Pancreas (tissue), 10 donors: Measurements from ENCODE around the gene CHSY1. TPM values are rescaled to one million over a fixed set of nuclear protein-coding genes. Genes with fewer than 3 reads are reported as not detected.

Source experiments
- ATAC-seq, 4 donors: fragments of 200-7000 bp; cut with Tn5 transposase; one replicate each; pipeline versions ENCODE4 v1.8.0 to v1.9.1; 2020; ENCODE audit warnings: mild to moderate bottlenecking in 4 of 4, moderate library complexity in 4 of 4
- DNase-seq, 6 donors: peaks; one replicate each; pipeline ENCODE4 v3.0.0-alpha.2; 2020
- FAIRE-seq: peaks from 2 replicates; lab custom pipeline; 2012; peaks lifted over from hg19 to GRCh38; lab: Jason Lieb, UNC
- H3K27ac ChIP-seq, 4 donors: fragments of 200-600 bp; sonication (generic); 1 replicate in 3 of 4; 2 replicates in 1 of 4; pipeline versions ENCODE4 v1.5.0 to v1.8.0; 2020
- H3K27me3 ChIP-seq, 4 donors: fragments of 200-600 bp; one replicate each; pipeline ENCODE4 v1.8.0; 2021
- H3K36me3 ChIP-seq, 3 donors: fragments of 200-600 bp; sonication (generic) in 1 of 3; one replicate each; pipeline versions ENCODE4 v1.5.0 to v1.8.0; 2020 to 2021
- H3K4me1 ChIP-seq, 3 donors: fragments of 200-600 bp; one replicate each; pipeline ENCODE4 v1.8.0; 2021
- H3K4me3 ChIP-seq, 4 donors: fragments of 200-600 bp; sonication (generic) in 2 of 4; one replicate each; pipeline versions ENCODE4 v1.5.0 to v1.8.0; 2020 to 2021
- H3K9me3 ChIP-seq, 4 donors: fragments of 200-600 bp; one replicate each; pipeline ENCODE4 v1.8.0; 2021
- WGBS, 2 donors: extraction: QIAGEN DNeasy Blood & Tissue Kit; methylation state at CpG; one replicate each; pipeline ENCODE4 v1.1.7; 2013; 5-methylcytosine and 5-hydroxymethylcytosine counted together
- intact Hi-C, 3 donors: fragments of 100-400 bp; cut with DNase I; formaldehyde crosslinking; loops; one replicate each; pipeline versions ENCODE4 v1.11.1 to v1.14.2; 2022
- polyA plus RNA-seq, 2 donors: library from polyadenylated mRNA; stranded (reverse); fragments of 200-250 nt; gene quantifications; one replicate each; pipeline ENCODE4 v1.2.3, GENCODE V29; 2013
- total RNA-seq, 6 donors: library from RNA; stranded (reverse); fragmentation: NEBNext Ultra II Directional in 4 of 6; extraction: Animal tissue kit (Norgen Biotek cat#: 25700) in 4 of 6; gene quantifications; one replicate each; pipeline versions ENCODE4 v1.2.1 to v1.2.4, GENCODE V29; 2021 to 2023
- TF ChIP-seq, protein P1 (sequence below), 4 donors: fragments of 200-600 bp; sonication (generic) in 3 of 4; IDR thresholded peaks; one replicate each; pipeline versions ENCODE4 v1.5.0 to v1.8.0; 2021; ENCODE audit warnings: antibody characterized with exemption in 4 of 4
- donor health status: healthy with polysubstance abuse.
- donor health status: DM: no; HTN: no; CAD: no; lungs with moderate emphysema.
- donor health status: DM: no; HTN: no; CAD: no.
- donor health status: control.
- donor health status: control.
- donor health status: Bipolar disorder and iron deficiency.
- donor health status: DM: yes; HTN: yes; CAD: no.
- donor health status: DM: no; HTN: no; CAD: no.
- donor health status: DM: no; HTN: no; CAD: no.
- donor health status: DM: yes; HTN: yes; CAD: no.

The CHSY1 gene
- total and polyA plus RNA-seq, 8 donors = 3.4 to 11.2 (median 5.5) TPM

DNA sequence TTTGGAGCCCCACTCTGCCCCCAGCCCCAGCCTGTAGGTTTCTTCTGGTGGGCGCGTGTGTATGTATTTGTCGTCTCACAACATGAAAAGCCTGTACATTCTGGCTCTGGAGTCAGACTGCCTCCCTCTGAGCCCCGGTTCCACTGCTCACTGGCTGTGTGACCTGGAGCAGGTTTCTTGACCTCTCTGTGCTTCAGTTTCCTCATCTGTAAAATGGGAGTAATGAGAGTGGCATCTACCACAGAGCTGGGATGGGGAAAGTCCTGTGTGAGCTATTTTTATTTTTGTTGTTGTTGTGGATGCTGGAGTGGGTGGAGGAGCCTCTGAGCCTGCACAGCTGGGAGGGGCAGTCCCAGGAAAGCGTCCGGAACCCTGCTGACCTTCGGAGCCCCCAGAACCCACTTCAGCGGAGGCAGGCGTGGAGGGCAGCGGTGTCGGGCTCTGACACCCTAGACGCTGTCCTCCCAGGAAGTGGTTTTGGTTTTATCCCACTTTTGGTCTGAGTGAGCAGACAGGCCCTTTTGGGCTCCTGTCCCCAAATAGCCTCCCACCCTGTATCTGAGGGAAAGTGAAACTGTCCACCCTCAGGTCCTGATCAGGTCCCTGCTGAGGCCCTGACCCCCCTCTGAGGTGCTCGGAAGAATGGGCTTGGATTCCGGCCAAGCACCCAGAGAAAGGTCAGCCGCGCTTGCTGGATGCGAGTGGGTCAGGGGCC is 103.5 kb downstream of the CHSY1 start:
- ATAC-seq = no peak
- DNase-seq = no peak
- WGBS, 2 donors = 84 to 86% methylated on average over 17 of the region's 17 CpGs

DNA sequence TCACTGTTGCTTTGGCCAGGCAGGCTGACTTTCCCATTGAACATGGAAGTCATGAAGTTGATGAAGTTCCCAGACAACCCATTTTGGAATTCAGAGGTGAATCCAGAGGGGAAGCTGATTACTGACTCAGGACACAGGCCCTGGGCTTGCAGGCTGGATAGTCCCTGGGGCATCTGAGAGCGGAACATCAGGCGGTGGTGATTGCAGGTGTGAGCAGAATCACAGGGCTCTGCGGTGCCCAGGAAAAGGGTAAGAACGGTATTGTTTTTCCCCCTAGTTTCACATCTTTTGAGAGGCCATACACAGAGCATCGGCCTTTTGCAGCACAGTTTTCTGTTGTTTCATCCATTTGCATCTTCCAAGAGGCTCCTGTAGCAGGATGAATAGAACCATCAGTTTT is 104.7 kb downstream of the CHSY1 start:
- DNase-seq = no peak
- Histone ChIP-seq H3K9me3 (no peaks in the 10 kb centered on the region), H3K27ac (no peak overlapping the region), H3K36me3 (no peaks in the 10 kb centered on the region), H3K27me3 (no peaks in the 10 kb centered on the region), H3K4me3 (no peak overlapping the region), H3K4me1 (no peaks in the 10 kb centered on the region)
- 76 to 77% methylated on average over 5 of the region's 5 CpGs for WGBS, 2 donors
- intact Hi-C loops = no loop called here
- no peak for FAIRE-seq
- no peak for ATAC-seq
- TF ChIP-seq, protein P1, sequence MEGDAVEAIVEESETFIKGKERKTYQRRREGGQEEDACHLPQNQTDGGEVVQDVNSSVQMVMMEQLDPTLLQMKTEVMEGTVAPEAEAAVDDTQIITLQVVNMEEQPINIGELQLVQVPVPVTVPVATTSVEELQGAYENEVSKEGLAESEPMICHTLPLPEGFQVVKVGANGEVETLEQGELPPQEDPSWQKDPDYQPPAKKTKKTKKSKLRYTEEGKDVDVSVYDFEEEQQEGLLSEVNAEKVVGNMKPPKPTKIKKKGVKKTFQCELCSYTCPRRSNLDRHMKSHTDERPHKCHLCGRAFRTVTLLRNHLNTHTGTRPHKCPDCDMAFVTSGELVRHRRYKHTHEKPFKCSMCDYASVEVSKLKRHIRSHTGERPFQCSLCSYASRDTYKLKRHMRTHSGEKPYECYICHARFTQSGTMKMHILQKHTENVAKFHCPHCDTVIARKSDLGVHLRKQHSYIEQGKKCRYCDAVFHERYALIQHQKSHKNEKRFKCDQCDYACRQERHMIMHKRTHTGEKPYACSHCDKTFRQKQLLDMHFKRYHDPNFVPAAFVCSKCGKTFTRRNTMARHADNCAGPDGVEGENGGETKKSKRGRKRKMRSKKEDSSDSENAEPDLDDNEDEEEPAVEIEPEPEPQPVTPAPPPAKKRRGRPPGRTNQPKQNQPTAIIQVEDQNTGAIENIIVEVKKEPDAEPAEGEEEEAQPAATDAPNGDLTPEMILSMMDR (IDR thresholded peaks at IDR 0.05) = no peak

More for the DNA sequence above, 103.5 kb downstream of the CHSY1 start:
- intact Hi-C loops = no loop called here
- Histone ChIP-seq H3K27ac (no peak overlapping the region), H3K4me3 (no peak overlapping the region), H3K36me3 (no peaks in the 10 kb centered on the region), H3K9me3 (no peaks in the 10 kb centered on the region), H3K27me3 (no peaks in the 10 kb centered on the region), H3K4me1 (no peaks in the 10 kb centered on the region)
- no peak for FAIRE-seq
- TF ChIP-seq, protein P1 (IDR thresholded peaks at IDR 0.05) = no peak

DNA sequence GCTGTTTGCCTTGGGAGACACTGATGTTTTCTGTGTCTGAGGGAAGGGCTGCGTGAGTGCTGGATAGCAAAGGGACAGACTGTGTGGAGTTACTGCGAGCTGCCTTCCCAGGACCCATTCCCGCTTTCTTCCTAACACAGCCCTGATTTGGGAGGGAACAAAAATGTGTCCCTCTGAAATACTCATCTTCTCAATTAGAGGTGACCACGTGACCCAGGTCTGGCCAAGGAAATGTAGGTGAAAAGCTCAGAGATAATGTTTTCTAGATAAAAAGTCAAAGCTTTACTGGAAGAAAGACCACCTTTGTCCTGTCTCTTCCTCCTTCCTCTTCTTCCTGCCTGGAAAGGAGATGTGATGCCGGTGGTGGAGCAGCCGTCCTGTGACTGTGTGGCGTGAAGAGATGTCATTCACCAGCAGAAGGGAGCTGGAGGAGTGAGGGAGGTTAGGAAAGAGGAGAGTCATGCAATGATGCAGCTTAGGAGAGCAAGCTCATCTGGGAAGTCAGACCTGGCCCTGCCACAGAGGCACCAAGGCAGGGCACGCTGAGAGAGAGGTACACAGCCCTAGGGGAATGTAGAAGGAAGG is 105.6 kb downstream of the CHSY1 start:
- no peaks in the 10 kb centered on the region for H3K27me3 ChIP-seq
- ATAC-seq = no peak
- no peaks in the 10 kb centered on the region for H3K4me1 ChIP-seq
- H3K9me3 ChIP-seq = no peaks in the 10 kb centered on the region
- 90 to 97% methylated on average over 8 of the region's 8 CpGs for WGBS, 2 donors
- H3K36me3 ChIP-seq = no peaks in the 10 kb centered on the region
- no peak for FAIRE-seq
- intact Hi-C loops = no loop called here
- TF ChIP-seq, protein P1 (IDR thresholded peaks at IDR 0.05) = no peak
- no peak for DNase-seq
- H3K27ac ChIP-seq = no peak overlapping the region
- H3K4me3 ChIP-seq = no peak overlapping the region

DNA sequence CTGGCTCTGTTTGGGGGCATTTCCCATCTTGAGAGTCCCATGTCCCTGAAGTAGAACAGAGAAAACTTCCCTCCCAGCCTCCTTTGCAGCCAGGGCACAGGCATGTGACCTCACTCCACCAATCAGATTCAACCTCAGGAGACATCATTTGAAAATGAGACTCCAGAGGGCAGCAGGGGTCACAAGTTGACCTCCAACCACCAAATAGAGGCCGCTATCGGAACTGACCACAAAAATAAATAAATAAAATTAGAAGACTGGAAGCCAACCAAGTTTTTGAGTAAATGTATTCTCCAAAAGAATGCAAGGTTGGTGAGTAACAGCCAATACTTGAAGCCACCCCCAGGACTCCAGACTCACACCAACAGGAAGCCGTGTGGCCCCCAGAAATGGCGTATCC is 106.5 kb downstream of the CHSY1 start:
- ATAC-seq (no peak), DNase-seq (no peak), FAIRE-seq (no peak)
- Histone ChIP-seq H3K36me3 (no peaks in the 10 kb centered on the region), H3K9me3 (no peaks in the 10 kb centered on the region), H3K4me3 (no peak overlapping the region), H3K27ac (no peak overlapping the region), H3K4me1 (no peaks in the 10 kb centered on the region), H3K27me3 (no peaks in the 10 kb centered on the region)
- intact Hi-C loops = no loop called here
- WGBS, 2 donors = 82 to 91% methylated on average over 4 of the region's 4 CpGs
- TF ChIP-seq, protein P1 (IDR thresholded peaks at IDR 0.05) = no peak

DNA sequence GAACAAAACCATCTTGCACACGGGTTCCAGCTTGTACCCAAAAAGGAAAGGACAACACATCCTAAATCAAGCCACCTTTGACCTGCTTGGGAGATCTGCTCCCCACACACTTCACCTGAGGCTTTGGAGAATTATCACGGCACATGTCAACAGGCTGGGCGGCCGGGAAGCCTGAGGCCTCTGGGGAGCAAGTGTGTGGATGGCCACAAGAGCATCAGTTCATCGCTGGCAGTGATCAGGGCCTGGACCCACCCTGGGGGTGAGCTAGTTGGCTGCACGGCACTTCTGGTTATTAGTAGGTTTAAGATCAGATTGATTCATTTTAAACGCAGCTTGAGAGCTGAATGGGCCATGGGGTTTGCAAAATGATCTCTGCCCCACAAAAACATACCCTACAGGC is 108.5 kb downstream of the CHSY1 start:
- ATAC-seq (no peak), DNase-seq (no peak), FAIRE-seq (no peak)
- H3K4me3 ChIP-seq = no peak overlapping the region
- no peaks in the 10 kb centered on the region for H3K4me1 ChIP-seq
- TF ChIP-seq, protein P1 (IDR thresholded peaks at IDR 0.05) = no peak
- WGBS, 2 donors = 79 to 90% methylated on average over 7 of the region's 7 CpGs
- no peaks in the 10 kb centered on the region for H3K27me3 ChIP-seq
- H3K36me3 ChIP-seq = no peaks in the 10 kb centered on the region
- intact Hi-C loops = no loop called here
- H3K9me3 ChIP-seq = no peaks in the 10 kb centered on the region
- no peak overlapping the region for H3K27ac ChIP-seq
